Heart left ventricle (tissue), 13 donors: ENCODE measurements around the gene ELOB.

Experiments used
- CTCF ChIP-seq, 12 donors: fragments of 200-600 bp; sonication (generic) in 4 of 12; IDR thresholded peaks; one replicate each; pipeline versions ENCODE4 v1.5.0 to v1.8.0; 2018 to 2022; ENCODE audit warnings: antibody characterized with exemption in 12 of 12, mild to moderate bottlenecking in 5 of 12
- POLR2A ChIP-seq, 2 donors: fragments of 450-650 bp; IDR thresholded peaks; one replicate each; pipeline ENCODE4 v1.6.1; 2017; ENCODE audit warnings: antibody characterized with exemption in 2 of 2, mild to moderate bottlenecking in 2 of 2, moderate library complexity in 2 of 2
- donor health status: ischemic (EF 13 %, LVEDD 7.1; RV severe dilation, severe dysfunction).
- donor health status: DM: no; HTN: yes; CAD: no.
- donor health status: DM: no; HTN: no; CAD: no.
- donor health status: ischemic (EF 25% LVEDD 6.9; RV normal size, moderate dysfunction).
- donor health status: ischemic (EF 25% LVEDD 5.7; RV mildly dilated, moderate dysfunction).
- donor health status: ischemic (EF 35%, LVEDD 5.7; RV mildly dilated, moderate dysfunction).
- donor health status: nonischemic (EF 11% LVEDD 7.7; RV severe dilation, severe dysfunction).
- donor health status: DM: yes; HTN: yes; CAD: no.
- donor health status: PGD.
- donor health status: ischemic (EF 29% LVEDD 5.4; RV normal size, mild dysfunction).
- donor health status: nonischemic (EF 23%, LVEDD 6.1; RV moderate dilation, normal function).

- no peak for TF ChIP-seq CTCF (IDR thresholded peaks at IDR 0.05)
- TF ChIP-seq POLR2A (IDR thresholded peaks at IDR 0.05): no peak
These were observed 31.8 kb downstream of the ELOB start for GRCh38 chr16:2745116-2745890.
